Neuronal stem cell (in vitro differentiated cells): ENCODE data around the gene ZRSR2.

ENCODE experiments used
- DNase-seq: peaks from one replicate; pipeline ENCODE4 v3.0.0-alpha.2; 2013; ENCODE audit warnings: low spot score
- H2AFZ ChIP-seq: one replicate; pipeline ENCODE4 v1.6.1; 2013; ENCODE audit warnings: mild to moderate bottlenecking, low read length, inconsistent platforms
- H2AK5ac ChIP-seq: 2 replicates; pipeline ENCODE4 v1.6.1; 2013; ENCODE audit warnings: low read depth, mild to moderate bottlenecking, inconsistent platforms, low read length, moderate library complexity, mixed read lengths
- H2BK120ac ChIP-seq: 2 replicates; pipeline ENCODE4 v1.6.1; 2013; ENCODE audit warnings: low read depth, mild to moderate bottlenecking, inconsistent platforms, low read length, moderate library complexity, mixed read lengths
- H2BK12ac ChIP-seq: one replicate; pipeline ENCODE4 v1.6.1; 2013; ENCODE audit warnings: low read length, inconsistent platforms
- H2BK15ac ChIP-seq: 2 replicates; pipeline ENCODE4 v1.6.1; 2013; ENCODE audit warnings: mild to moderate bottlenecking, low read length, inconsistent platforms, mixed read lengths
- H2BK5ac ChIP-seq: one replicate; pipeline ENCODE4 v1.6.1; 2013; ENCODE audit warnings: inconsistent platforms, mild to moderate bottlenecking, low read length, moderate library complexity
- H3K14ac ChIP-seq: one replicate; pipeline ENCODE4 v1.6.1; 2013; ENCODE audit warnings: low read length, inconsistent platforms
- H3K18ac ChIP-seq: 2 replicates; pipeline ENCODE4 v1.6.1; 2013; ENCODE audit warnings: low read length, inconsistent platforms
- H3K23ac ChIP-seq: 2 replicates; pipeline ENCODE4 v1.6.1; 2013; ENCODE audit warnings: low read depth, mild to moderate bottlenecking, mixed read lengths, low read length, inconsistent platforms; ENCODE audit not compliant: poor library complexity
- H3K27ac ChIP-seq: replicated peaks from 3 replicates; pipeline ENCODE4 v1.5.1; 2013; ENCODE audit warnings: low read length, inconsistent platforms
- H3K27me3 ChIP-seq, 3 experiments: 2 replicates each; pipeline ENCODE4 v1.6.1; 2013; ENCODE audit warnings: low read length in 3 of 3, mild to moderate bottlenecking in 2 of 3, inconsistent platforms in 1 of 3, low read depth in 1 of 3, mixed read lengths in 1 of 3, moderate library complexity in 1 of 3; ENCODE audit not compliant: control insufficient read depth in 3 of 3, insufficient read depth in 3 of 3
- H3K36me3 ChIP-seq, 2 donors: replicated peaks in 1 of 2; 2 replicates each; pipeline ENCODE4 v1.6.1; 2013; ENCODE audit warnings: low read length in 2 of 2; ENCODE audit not compliant: control insufficient read depth in 2 of 2, insufficient read depth in 2 of 2
- H3K4ac ChIP-seq: 2 replicates; pipeline ENCODE4 v1.6.1; 2013; ENCODE audit warnings: inconsistent platforms, mild to moderate bottlenecking, low read length, moderate library complexity
- H3K4me1 ChIP-seq, 2 donors: 1 replicate in 1 of 2; 2 replicates in 1 of 2; pipeline ENCODE4 v1.6.1; 2013; ENCODE audit warnings: low read length in 2 of 2, low read depth in 1 of 2; ENCODE audit not compliant: control insufficient read depth in 2 of 2, insufficient read depth in 1 of 2
- H3K4me2 ChIP-seq: one replicate; pipeline ENCODE4 v1.6.1; 2013; ENCODE audit warnings: mild to moderate bottlenecking, low read length, inconsistent platforms; ENCODE audit not compliant: insufficient read depth, poor library complexity, severe bottlenecking
- H3K4me3 ChIP-seq, 2 donors: 2 replicates each; pipeline ENCODE4 v1.5.1; 2013; ENCODE audit warnings: low read length in 2 of 2, mild to moderate bottlenecking in 2 of 2, inconsistent platforms in 1 of 2, moderate library complexity in 1 of 2
- H3K79me1 ChIP-seq: one replicate; pipeline ENCODE4 v1.6.1; 2013; ENCODE audit warnings: low read depth, mild to moderate bottlenecking, inconsistent platforms, low read length, moderate library complexity
- H3K9ac ChIP-seq: one replicate; pipeline ENCODE4 v1.6.1; 2013; ENCODE audit warnings: mild to moderate bottlenecking, low read depth, low read length, inconsistent platforms; ENCODE audit not compliant: poor library complexity
- H3K9me3 ChIP-seq, 2 donors: replicated peaks in 1 of 2; 2 replicates each; pipeline versions ENCODE3 to v1.6.1; 2013; ENCODE audit warnings: low read length in 2 of 2, mild to moderate bottlenecking in 2 of 2, inconsistent platforms in 1 of 2, low read depth in 1 of 2, mixed read lengths in 1 of 2, moderate library complexity in 1 of 2; ENCODE audit not compliant: control insufficient read depth in 2 of 2, insufficient read depth in 1 of 2
- H4K8ac ChIP-seq: one replicate; pipeline ENCODE4 v1.6.1; 2013; ENCODE audit warnings: low read depth, mild to moderate bottlenecking, inconsistent platforms, low read length, moderate library complexity
- H4K91ac ChIP-seq: one replicate; pipeline ENCODE4 v1.6.1; 2013; ENCODE audit warnings: low read length, low read depth, mild to moderate bottlenecking, inconsistent platforms; ENCODE audit not compliant: poor library complexity
- WGBS, 2 donors: extraction: QIAGEN DNeasy Blood & Tissue Kit; methylation state at CpG; one replicate each; pipeline ENCODE4 v1.1.7; 2013; ENCODE audit warnings: missing lambda C conversion rate in 2 of 2, mixed read lengths in 1 of 2; ENCODE audit not compliant: insufficient read length in 2 of 2, insufficient replicate concordance in 1 of 2; ENCODE audit errors: extremely low coverage in 2 of 2; 5-methylcytosine and 5-hydroxymethylcytosine counted together

ZRSR2 gene

DNA sequence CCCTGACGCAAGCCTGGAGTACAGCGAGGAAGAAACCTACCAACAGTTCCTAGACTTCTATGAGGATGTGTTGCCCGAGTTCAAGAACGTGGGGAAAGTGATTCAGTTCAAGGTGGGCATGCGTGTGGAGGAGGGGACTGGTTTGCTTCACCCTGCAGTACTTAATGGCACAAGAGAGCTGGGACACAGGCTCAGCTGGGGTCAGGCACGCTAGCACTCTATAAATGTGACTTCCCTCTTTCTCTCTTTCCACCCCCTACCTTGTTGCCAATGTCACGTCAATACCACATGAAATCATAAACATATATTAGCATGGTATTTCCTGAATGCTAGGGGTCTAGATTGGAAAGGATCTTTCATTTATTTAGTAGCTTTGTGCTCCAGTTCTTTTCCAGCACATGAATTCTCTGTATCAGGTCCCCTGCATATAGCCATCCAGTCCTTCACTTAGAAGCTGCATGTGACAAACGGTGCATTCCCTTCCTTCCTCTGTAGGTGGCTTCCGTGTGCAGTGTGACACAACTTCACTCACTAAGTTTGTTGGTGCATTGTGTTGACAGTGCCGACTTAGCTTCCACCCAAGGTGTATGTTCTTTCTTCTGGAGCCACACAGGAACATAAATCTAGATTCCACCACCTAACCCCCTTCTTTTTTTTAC lies 25.6 kb downstream of the ZRSR2 start:
- Histone ChIP-seq H3K36me3 (peaks cover 4 to 87% of the 10 kb centered on the region in 2 donors), H4K91ac (no peak overlapping the region)
- DNase-seq = peak; percentile 3

DNA sequence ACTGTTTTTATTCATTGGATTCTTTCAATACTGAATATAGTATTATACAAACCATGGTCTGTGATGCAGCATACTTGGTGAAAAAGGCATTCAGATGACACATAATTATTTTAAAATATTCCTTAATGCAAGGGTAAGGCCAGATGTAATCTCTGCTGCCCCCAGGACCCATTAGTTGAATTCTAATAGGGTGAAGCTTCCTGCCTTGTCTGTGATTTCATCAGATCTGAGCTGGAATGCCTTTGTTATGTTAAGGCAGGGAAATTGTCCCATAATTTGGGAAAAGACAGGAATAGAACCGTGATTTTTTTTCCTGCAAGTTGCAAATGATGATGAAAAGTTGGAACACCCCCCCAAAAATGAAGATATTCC lies 26.1 kb downstream of the ZRSR2 start:
- no peaks in the 10 kb centered on the region for H3K27me3 ChIP-seq
- no peak overlapping the region for H2BK12ac ChIP-seq
- no peak overlapping the region for H4K91ac ChIP-seq

More for the DNA sequence above, 25.6 kb downstream of the ZRSR2 start:
- no CpG with 5 or more reads among the region's 10 CpGs for WGBS, 2 donors
- no peak overlapping the region for H3K4me2 ChIP-seq
- H2AFZ ChIP-seq = no peak overlapping the region
- no peak overlapping the region for H2BK5ac ChIP-seq
- no peak overlapping the region for H2BK120ac ChIP-seq
- H3K4me3 ChIP-seq = no peak overlapping the region
- no peak overlapping the region for H3K14ac ChIP-seq
- H2BK15ac ChIP-seq = no peak overlapping the region
- no peak overlapping the region for H4K8ac ChIP-seq
- no peaks in the 10 kb centered on the region for H3K9me3 ChIP-seq
- no peak overlapping the region for H3K23ac ChIP-seq
- no peaks in the 10 kb centered on the region for H3K27me3 ChIP-seq
- H3K4me1 ChIP-seq = peaks cover 0 to 10% of the 10 kb centered on the region in 2 donors
- H2AK5ac ChIP-seq = no peak overlapping the region
- no peak overlapping the region for H3K4ac ChIP-seq
- H3K18ac ChIP-seq = no peak overlapping the region
- no peaks in the 10 kb centered on the region for H3K79me1 ChIP-seq
- no peak overlapping the region for H2BK12ac ChIP-seq
- no peak overlapping the region for H3K9ac ChIP-seq
- H3K27ac ChIP-seq = no peak overlapping the region

DNA sequence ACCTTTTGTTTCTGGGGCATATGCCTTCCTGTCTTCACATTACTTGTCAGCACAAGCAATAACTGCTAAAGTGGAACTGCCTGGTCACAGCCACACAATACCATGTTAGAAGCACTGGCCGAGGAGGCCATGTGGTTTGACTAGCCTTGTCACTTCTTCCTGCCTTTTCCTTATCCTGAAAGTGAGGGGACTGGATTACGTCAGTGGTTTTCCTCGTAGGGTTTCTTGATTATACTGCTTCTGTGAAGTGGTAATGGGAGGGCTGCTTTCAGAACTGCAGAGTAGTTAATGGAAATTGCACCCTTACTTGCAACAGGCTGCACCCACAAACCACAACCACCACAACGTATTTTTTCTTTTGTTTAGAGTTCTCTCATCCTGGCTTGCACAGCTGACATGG lies 26.6 kb downstream of the ZRSR2 start:
- Histone ChIP-seq H3K79me1 (no peaks in the 10 kb centered on the region), H2AFZ (peak overlapping the region; percentile 21), H2BK15ac (no peak overlapping the region), H2BK120ac (no peak overlapping the region), H2AK5ac (no peak overlapping the region), H3K36me3 (peaks cover 4 to 89% of the 10 kb centered on the region in 2 donors), H2BK12ac (no peak overlapping the region), H3K4ac (no peak overlapping the region), H3K9ac (no peak overlapping the region), H3K27ac (no peak overlapping the region), H3K4me2 (no peak overlapping the region), H3K14ac (no peak overlapping the region), H3K23ac (no peak overlapping the region), H3K18ac (no peak overlapping the region), H4K8ac (no peak overlapping the region), H2BK5ac (no peak overlapping the region), H3K27me3 (no peaks in the 10 kb centered on the region), H4K91ac (no peak overlapping the region), H3K9me3 (no peaks in the 10 kb centered on the region), H3K4me3 (no peak overlapping the region), H3K4me1 (peaks cover 0 to 10% of the 10 kb centered on the region in 2 donors)
- WGBS, 2 donors = no CpG with 5 or more reads among the region's 4 CpGs
- no peak for DNase-seq

More for the DNA sequence above, 26.1 kb downstream of the ZRSR2 start:
- H3K36me3 ChIP-seq = peaks cover 4 to 87% of the 10 kb centered on the region in 2 donors
- H3K23ac ChIP-seq = no peak overlapping the region
- no peak overlapping the region for H2BK120ac ChIP-seq
- H3K4ac ChIP-seq = no peak overlapping the region
- no peak overlapping the region for H2AFZ ChIP-seq
- H3K4me1 ChIP-seq = peaks cover 0 to 10% of the 10 kb centered on the region in 2 donors
- no peak overlapping the region for H3K27ac ChIP-seq
- no peak overlapping the region for H2BK5ac ChIP-seq
- no peak overlapping the region for H3K9ac ChIP-seq
- no peak overlapping the region for H3K14ac ChIP-seq
- no peak overlapping the region for H2BK15ac ChIP-seq
- no peak for DNase-seq
- H3K79me1 ChIP-seq = no peaks in the 10 kb centered on the region
- WGBS, 2 donors = no CpG with 5 or more reads among the region's 1 CpG
- no peak overlapping the region for H3K18ac ChIP-seq
- no peak overlapping the region for H3K4me2 ChIP-seq
- no peak overlapping the region for H2AK5ac ChIP-seq
- no peak overlapping the region for H3K4me3 ChIP-seq
- H4K8ac ChIP-seq = no peak overlapping the region
- no peaks in the 10 kb centered on the region for H3K9me3 ChIP-seq

- no peaks in the 10 kb centered on the region for H3K27me3 ChIP-seq
- H3K23ac ChIP-seq = no peak overlapping the region
- H2BK120ac ChIP-seq = no peak overlapping the region
- H2BK15ac ChIP-seq = no peak overlapping the region
- no peak for DNase-seq
- no peaks in the 10 kb centered on the region for H3K9me3 ChIP-seq
- H3K4me1 ChIP-seq = peaks cover 0 to 10% of the 10 kb centered on the region in 2 donors
- whole genome bisulfite sequencing, 2 donors = no CpG with 5 or more reads among the region's 14 CpGs
- H3K79me1 ChIP-seq = no peaks in the 10 kb centered on the region
- H3K4ac ChIP-seq = no peak overlapping the region
- H3K4me2 ChIP-seq = no peak overlapping the region
- H3K36me3 ChIP-seq = peaks cover 4 to 95% of the 10 kb centered on the region in 2 donors
- H3K27ac ChIP-seq = no peak overlapping the region
- H2BK12ac ChIP-seq = no peak overlapping the region
- no peak overlapping the region for H2AK5ac ChIP-seq
- H3K9ac ChIP-seq = no peak overlapping the region
- H3K14ac ChIP-seq = no peak overlapping the region
- no peak overlapping the region for H4K91ac ChIP-seq
- no peak overlapping the region for H2AFZ ChIP-seq
- H3K4me3 ChIP-seq = no peak overlapping the region
- H3K18ac ChIP-seq = no peak overlapping the region
- H4K8ac ChIP-seq = no peak overlapping the region
- no peak overlapping the region for H2BK5ac ChIP-seq
These were observed 30.1 kb downstream of the ZRSR2 start for GRCh38 chrX:15820106-15821073.
